ENCODE data around the gene TTC32.
"Not testable (repeated sequence)": the region's sequence is repeated elsewhere in the genome, so short reads cannot be mapped to it uniquely, and the experiment has no call there.

TTC32 gene

DNA sequence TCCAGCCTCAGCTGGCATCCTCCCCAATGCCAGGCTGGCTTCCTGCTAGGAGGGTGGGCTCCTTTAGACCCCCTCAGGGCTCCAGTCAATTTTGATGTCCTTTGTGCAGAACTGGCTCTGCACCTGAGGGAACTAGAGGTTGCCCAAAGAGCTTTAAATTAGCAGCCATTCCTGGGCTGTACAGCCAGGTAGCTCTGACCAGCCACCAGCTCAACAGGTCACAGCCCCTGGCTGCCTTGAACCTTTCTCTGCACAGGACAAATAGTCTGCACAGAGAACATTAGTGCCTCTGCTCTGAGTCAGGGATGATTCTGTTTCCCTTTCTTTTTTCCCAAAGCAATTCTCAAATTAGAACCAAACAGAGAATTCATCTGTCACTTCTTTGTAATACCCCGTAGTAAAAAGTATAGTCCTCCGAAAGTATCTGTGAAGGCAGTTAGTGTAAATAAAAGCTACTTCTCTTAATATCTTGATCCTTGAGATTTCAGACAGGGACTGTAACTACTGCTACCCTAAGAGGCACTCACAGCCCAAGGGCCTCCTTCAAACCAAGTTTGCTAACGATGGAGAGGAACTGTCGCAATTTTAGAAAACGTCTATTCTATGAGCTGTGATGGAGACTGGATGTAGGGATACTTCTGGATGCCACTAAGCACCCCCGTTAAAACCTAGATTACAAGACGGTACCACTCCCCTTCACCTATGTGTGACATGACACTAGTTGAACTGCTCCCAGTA lies 3.0 kb downstream of the TTC32 start:
- DNase-seq: no peak

DNA sequence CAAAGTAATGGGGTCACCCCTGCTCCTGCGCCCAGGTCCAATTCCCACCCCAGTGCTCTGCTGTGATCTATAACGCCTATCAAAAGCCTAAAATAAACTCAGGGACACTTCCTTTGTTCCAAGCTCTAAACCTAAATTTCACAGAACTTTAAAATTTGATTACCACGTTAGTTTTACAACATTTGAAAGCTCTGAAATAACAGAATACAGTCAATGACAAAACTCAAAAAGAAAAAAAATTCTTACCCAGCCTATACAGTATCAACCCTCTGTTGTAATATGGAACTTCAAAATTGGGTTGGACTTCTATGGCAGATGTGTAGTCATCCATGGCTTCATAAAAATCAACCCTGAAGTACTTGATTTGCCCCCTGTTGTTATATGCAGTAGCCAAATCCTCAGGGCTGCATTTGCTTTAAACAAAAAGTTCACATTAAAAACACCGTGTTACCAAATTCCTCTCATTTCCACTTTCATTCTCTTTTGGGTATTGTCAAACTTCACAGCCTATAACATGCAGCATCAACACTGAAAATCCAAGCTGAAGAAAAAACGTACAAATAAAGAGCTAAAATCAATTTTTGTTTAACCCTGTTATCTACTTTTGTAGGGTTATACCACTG lies 4.0 kb downstream of the TTC32 start:
- DNase-seq: no peak

DNA sequence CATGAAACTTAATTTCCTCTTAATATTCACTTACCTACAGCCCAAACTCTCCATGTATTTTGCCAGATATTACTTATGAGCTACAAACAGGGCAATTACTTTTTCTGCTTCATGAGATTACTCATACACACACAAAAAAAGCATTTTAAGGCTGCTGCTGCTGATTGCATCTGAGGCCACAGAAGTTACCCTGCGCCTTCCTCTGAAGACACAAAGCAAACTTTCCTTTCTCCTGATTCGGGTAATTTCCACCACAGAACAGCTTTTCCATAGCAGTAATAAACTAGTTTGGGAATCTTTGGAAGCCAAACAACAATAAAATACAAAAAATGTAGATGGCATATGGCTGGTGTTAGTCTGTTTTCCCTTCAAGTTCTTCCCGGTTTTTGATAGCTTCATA lies 6.2 kb downstream of the TTC32 start:
- DNase-seq: no peak

DNA sequence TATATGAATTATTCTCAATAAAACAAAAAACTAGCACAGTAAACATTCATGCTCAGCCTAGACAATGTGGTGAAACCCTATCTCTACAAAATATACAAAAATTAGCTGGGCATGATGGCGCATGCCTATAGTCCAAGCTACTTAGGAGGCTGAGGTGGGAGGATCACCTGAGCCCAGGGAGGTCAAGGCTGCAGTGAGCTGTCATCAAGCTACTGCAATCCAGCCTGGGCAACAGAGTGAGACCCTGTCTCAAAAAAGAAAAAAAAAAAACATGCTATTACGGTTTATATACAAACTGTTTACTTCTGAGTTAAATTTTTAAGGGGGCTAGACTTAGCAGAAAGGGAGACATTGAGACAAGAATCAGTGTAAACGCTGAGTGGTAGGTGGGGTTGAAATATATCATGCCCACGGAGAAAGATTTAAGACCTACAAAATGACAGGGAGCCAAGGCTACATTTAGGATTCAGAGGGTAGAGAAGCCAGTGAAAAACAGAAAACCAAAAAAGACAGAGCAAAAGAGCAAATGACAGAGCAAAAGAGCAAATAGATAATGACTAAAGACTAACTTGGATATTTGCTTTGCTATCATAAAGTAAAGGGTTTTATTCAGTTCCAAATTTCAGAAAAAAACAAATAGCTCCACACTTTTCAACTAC lies 7.5 kb downstream of the TTC32 start:
- no peak for DNase-seq

DNA sequence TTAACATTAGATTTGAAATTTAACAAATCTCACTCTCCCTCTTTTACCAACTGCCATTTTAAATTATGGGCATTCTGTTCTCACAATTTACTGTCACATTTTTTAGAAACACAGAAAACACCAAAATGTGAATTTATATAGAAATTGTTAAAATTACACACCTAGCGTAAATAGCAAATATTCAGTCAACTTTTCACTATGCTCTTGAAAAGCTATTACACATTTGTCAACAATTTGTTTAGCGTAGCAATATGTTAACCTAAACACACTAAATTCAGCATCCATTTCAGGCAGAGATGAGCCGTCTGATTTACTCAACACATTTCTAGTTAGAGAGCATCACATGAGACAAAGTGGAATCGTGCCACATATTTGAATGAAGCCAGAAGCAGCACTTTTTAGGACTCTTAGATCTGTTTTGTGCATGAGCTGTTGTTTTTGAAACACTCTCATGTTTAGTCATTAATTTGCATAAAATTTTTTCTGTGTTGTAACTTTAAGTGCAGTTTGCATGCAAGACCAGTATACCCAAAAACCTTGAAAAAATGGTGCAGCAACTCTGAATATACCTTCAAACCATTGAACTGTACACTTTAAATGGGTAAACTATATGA lies 8.2 kb downstream of the TTC32 start:
- DNase-seq: no peak

DNA sequence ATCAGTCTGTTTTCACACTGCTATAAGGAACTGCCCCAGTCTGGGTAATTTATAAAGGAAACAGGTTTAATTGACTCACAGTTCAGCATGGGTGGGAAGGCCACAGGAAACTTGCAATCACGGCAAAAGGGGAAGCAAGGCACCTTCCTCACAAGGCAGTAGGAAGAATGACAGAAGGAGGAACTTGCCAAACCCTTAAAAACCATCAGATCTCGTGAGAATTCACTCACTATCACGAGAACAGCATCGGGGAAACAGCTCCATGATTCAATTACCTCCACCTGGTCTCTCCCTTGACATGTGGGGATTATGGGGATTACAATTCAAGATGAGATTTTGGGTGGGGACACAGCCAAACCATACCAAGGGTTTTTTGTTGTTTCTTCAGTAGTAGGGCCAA lies 9.8 kb downstream of the TTC32 start:
- not testable (repeated sequence) for DNase-seq

DNA sequence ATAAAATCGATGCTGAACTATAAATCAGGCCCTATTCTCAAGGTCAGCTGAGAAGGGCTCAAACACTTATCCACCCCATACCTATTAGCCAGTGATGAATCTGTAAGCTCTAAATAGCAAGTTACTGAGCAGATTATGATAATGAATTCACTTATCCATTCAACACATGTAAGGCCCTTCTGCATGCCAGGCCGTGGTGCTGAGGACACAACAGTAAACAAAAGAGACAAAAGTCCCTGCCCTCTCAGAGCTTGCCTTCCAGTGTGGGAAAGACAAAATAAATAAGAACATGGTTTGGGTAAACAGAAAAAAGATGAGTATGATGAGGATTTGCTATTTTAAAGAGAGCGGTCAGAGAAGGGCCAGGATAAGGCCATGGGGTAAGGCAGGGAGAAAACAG lies 11.7 kb downstream of the TTC32 start:
- DNase-seq: no peak

DNA sequence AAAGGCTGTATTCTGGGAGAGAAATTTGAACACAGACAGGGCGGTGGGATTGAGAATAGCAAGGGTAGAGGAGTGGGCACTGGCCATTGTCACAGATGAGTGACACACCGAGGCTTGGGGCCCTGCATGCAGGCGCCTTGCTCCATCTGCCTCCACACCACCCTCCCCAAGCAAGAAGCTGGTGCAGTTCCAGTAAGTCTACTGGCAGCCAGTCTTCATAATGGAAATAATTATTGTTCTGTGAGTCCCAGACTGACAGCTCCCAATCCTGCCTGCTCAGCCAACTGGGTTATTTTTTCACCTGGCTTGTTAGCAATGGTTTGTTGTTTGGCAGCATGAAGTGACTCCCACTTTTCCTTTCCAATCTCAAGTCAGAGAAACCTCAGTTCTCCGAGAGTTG lies 13.0 kb downstream of the TTC32 start:
- DNase-seq: no peak

DNA sequence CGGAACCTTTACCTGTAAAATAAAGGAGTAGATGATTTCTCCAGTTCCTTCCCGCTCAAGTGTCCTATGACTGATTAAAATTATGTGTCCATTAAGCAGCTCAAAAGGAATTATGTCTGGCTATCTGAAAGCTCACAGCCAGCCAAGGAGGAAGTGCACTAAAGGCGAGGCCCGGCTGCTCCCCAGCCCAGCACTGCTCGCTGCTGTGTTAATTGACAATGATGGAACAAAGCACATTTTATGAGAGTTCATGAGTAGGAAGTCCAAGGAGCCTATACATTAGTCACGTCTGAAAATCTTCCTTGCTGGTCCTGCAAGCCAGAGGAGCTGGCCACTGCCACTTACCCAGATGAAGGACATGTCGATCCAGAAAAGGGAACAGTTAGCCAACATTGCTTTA lies 14.3 kb downstream of the TTC32 start:
- DNase-seq: no peak

DNA sequence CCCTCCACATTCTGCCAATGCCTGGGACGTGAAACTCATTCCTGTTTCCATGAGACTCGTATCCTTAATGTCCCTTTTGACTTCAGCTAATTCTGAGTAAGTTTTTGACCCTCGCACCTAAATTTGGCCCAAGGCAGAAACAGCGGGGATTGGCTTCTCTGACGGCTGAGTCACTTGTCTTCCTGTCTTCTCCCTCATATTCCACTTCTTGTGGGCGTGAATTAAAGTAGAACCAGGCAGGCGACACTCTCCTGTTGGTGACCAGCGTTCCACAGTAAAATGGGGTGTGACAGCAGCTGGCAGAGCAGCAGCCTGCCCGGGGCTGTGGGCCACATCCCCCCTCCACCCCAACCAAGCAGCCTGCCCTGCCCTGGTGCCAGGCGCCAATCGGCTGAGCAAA lies 15.5 kb downstream of the TTC32 start:
- no peak for DNase-seq

DNA sequence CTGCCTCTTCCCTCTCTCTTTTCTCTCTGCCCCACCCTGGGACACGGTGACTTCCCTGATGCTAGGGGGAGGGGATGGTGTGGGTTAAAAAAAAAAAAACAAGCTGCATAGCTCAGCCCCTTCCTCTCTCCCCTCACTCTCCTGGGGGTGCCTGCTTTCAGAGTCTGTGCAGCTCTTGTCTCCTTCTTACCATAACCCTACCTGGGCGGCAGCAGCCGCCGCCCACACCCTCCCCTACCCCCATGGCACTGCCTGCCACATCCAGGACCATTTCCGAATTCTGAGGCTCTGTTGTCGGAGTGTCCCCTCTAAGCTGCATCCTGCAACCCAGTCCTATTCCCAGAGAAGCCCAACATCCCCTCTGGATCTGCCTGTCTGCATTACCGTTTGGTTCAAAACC lies 16.0 kb downstream of the TTC32 start:
- DNase-seq: no peak

DNA sequence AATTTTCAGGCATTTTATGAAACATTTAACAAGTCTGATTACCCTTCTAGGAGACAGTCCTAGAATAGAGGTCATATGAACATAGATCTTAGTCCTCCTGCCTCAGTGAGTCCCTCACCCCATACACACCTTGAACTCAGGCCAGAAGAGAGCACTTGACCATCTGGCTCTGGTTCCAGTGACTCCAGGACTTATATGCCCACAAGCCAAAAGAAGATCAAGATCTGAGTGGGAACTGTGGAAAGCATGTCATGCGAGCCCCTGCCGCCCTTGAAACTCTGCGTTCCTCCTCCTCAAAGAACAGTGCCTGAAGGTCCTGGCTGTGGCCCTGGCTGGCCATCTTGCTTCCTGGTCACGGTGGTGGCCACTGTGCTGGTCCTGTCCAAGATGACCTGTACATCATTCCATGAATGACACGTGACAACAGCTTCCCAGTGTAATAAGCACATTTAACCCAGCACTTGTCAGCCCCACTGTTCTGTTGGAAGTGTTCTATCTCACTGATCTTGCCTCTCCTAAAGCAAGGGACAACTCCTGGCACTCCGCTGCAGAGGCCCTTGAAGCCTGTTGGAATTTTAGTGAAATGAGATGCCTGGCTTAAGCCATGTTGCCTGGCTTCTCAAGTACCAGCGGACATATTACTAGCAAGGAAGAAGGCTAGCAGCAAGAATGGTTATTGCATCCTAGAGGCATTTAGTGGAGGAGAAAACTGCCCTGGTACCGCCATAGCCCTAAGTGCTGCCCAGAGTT lies 17.6 kb downstream of the TTC32 start:
- no peak for DNase-seq

DNA sequence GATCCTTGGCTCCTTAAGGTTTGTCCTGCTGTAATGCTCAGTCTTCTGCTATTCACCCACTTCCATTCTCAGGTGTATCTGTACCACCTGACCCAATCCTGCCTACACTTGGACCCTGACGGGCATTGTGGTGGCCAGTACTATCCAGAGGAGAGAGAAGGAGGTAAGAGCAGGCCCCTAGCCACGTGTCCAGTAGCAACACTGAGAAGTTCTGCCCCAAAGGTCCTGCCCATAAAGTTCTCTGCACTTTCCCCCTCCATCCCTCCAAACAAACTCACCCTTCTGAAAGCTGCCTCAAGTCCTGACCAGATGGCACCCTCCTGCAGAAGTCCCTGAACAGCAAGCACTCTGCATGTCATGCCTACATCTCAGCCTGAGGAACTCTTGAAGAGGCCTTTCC lies 18.3 kb downstream of the TTC32 start:
- no peak for DNase-seq

DNA sequence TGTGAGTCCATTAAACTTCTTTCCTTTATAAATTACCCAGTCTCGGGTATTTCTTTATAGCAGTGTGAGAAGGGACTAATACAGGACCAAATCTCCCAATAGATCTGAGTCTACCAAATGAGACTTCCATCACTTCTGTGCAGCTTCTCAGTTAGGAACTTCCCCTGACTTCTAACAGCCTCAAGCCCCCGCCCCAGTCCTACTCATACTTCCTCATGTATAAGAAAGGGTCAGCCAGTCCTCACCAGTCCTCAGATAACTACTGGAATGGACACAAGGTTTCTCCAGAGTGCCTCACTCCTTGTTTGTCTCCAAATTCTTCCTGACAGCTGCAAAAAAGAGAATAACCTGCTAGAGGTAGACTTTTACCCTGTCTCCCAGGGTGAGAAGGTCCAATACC lies 19.5 kb downstream of the TTC32 start:
- DNase-seq: no peak

DNA sequence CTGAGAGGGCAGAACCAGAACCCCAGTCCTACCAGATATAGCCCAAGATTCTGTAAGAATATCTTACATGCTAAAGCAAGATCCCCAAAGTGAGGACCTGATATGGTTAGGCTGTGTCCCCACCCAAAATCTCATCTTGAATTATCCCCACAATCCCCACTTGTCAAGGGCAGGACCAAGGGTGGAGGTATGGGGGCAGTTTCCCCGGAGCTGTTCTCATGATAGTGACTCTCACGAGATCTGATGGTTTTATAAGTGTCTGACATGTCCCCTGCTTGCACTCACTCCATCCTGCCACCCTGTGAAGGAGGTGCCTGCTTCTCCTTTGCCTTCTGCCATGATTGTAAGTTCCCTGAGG lies 19.9 kb downstream of the TTC32 start:
- no peak for DNase-seq

DNA sequence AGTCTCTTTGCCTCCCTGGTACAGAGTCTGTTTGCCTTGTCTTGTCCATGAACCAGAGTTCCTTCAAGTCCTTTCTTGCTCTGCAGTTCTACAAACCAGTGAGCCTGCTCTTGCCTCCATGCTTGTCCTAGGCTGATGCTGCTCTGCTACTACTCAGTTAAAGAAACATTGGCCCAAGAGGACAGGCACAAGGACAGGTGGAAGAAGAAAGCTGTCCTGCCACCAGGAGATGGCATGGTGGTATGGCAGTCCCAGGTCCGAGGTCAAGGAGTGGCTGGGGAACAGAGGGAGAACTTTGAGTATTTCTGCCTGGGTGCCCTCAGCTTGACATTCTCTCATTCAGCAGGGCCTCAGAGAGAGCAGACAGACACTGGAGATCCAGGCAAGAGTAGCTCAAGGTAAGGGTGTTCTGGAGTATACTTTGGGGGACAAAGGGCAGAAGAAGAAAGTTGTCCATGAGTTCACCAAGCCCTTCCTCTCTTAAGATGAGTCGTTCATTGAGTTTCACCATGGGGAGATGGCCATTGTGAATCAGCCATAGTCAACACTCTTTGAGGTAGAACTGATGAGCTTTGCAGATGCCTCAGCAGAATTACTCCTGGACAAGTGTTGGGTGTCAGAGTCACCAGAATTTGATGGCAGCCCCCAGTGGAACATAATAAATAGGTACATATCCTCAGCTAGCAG lies 20.4 kb downstream of the TTC32 start:
- DNase-seq: no peak

DNA sequence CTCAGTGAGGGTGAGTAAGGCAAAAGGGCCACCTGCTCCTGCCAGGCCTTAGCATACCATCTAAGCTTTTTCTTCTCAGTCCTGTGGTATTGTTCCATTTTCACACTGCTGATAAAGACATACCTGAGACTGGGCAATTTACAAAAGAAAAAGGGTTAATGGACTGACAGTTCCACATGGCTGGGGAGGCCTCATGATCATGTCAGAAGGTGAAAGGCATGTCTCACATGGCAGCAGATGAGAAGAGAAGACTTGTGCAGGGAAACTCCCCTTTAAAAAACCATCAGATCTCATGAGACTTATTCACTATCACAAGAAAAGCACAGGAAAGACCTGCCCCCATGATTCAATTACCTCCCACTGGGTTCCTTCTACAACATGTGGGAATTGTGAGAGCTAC lies 21.6 kb downstream of the TTC32 start:
- not testable (repeated sequence) for DNase-seq

DNA sequence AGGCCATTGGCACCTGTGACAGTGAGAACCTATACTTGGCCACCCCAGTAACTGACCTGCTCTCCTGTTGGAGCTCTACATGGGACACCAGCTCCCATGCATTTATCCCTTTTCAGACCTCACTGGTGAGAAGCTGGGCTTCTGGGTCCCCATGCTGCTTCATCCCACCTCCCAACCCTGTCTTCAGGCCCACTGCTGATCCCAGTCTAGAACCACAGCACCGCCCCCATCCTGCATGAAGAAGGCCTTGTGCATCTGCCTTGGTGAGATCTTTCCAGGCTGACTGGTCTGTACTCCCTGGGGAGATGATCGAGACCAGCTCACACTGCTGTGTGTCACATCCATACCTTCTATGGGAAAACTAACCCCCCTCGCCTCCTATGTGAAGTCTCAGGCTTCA lies 22.7 kb downstream of the TTC32 start:
- no peak for DNase-seq

DNA sequence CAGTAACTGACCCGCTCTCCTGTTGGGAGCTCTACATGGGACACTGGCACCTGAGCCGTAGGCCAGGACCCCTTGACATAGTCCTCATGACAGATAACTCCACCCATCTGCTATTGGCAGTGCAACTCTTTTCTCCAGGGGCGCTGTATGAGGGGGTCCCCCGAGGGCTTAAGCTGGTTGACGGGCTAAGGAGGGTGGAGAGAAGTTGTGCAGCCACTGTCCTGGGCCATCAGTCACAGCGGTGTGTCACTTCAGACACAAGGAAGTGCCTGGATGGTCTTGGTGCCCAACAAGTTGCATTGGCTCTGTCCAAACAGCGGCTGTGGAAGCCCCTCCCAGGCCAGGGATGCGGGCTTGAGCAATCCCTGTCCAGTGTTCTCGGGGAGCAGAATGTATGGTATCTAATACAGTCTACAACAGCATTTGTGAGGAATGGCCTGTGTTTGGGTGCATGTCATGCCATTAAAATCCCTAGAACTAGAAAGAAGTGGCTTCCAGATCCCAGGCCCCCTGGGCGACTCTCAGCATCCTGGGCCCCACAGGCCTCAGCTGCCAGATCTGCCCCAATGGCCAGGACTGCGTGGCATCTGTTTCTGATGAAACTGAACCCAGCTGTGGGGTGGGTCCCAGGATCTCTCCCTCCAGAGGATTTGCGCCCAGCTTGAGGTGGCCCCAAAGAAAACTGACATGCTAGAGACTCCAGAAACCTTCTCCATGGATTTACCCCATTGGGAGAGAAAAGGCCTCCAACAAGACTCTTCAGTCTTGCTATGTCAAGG lies 23.3 kb downstream of the TTC32 start:
- no peak for DNase-seq

DNA sequence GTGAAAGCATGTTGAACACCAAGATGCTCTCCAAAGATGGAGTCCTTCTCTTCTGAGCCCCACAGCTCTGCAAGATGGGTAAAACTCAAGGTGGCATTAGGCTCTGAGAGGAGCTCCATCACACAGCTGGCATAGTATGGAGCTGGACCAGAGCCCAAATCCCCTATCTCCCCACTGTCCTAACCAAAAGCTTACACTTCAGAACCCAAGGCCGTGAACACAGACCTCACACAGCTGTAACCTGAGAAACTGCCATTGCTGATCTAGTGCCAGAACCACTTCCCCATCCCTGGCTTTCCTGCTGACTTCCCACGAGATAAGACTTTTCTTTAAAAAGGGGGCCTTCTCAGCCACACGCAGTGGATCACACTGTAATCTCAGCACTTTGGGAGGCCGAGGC lies 25.0 kb downstream of the TTC32 start:
- DNase-seq: no peak

DNA sequence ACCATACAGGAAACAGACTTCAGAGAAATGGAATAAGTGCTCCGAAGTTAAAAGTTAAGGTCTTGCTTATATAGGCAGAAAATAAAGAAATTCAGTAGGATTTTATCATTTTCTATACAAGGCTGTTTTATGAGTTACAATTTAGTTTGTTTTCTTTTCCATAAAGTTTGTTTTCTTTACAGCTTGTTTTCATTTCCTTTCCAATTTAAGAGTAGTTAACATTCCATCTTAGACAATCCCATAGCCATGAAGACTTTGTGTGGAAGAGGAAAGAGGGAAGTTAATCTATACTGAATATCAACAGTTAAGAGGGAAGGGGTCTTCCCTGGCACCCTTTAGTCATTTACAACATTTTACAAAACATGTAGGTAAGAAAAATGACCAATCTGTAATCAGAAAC lies 26.5 kb downstream of the TTC32 start:
- DNase-seq: no peak

DNA sequence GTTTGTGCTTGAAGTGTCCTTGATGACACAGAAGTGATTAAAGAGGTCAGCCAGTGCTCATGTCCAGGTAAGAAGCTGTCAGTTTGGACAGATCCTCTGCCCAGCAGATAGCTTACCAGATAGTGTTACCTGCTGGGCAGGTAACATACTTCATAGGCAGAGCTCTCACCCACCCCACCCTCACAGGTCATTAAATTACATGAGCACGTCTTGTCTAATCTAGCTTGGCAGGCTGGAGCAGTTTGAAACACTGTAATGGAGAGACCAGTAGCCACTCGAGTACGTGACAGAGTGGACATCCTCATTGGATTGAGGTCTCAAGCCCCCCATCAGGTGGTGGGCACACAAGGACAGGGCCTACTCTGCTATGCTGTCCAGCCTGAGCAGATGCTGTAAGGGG lies 27.1 kb downstream of the TTC32 start:
- DNase-seq: no peak
